Neuronal stem cell (in vitro differentiated cells): ENCODE measurements around the gene ADAM15.

Experiments used
- DNase-seq: peaks from one replicate; pipeline ENCODE4 v3.0.0-alpha.2; 2013; ENCODE audit warnings: low spot score
- H2AFZ ChIP-seq: one replicate; pipeline ENCODE4 v1.6.1; 2013; ENCODE audit warnings: mild to moderate bottlenecking, low read length, inconsistent platforms
- H2AK5ac ChIP-seq: 2 replicates; pipeline ENCODE4 v1.6.1; 2013; ENCODE audit warnings: low read depth, mild to moderate bottlenecking, inconsistent platforms, low read length, moderate library complexity, mixed read lengths
- H2BK120ac ChIP-seq: 2 replicates; pipeline ENCODE4 v1.6.1; 2013; ENCODE audit warnings: low read depth, mild to moderate bottlenecking, inconsistent platforms, low read length, moderate library complexity, mixed read lengths
- H2BK12ac ChIP-seq: one replicate; pipeline ENCODE4 v1.6.1; 2013; ENCODE audit warnings: low read length, inconsistent platforms
- H2BK15ac ChIP-seq: 2 replicates; pipeline ENCODE4 v1.6.1; 2013; ENCODE audit warnings: mild to moderate bottlenecking, low read length, inconsistent platforms, mixed read lengths
- H2BK5ac ChIP-seq: one replicate; pipeline ENCODE4 v1.6.1; 2013; ENCODE audit warnings: inconsistent platforms, mild to moderate bottlenecking, low read length, moderate library complexity
- H3K14ac ChIP-seq: one replicate; pipeline ENCODE4 v1.6.1; 2013; ENCODE audit warnings: low read length, inconsistent platforms
- H3K18ac ChIP-seq: 2 replicates; pipeline ENCODE4 v1.6.1; 2013; ENCODE audit warnings: low read length, inconsistent platforms
- H3K23ac ChIP-seq: 2 replicates; pipeline ENCODE4 v1.6.1; 2013; ENCODE audit warnings: low read depth, mild to moderate bottlenecking, mixed read lengths, low read length, inconsistent platforms; ENCODE audit not compliant: poor library complexity
- H3K27ac ChIP-seq: replicated peaks from 3 replicates; pipeline ENCODE4 v1.5.1; 2013; ENCODE audit warnings: low read length, inconsistent platforms
- H3K27me3 ChIP-seq, 3 experiments: 2 replicates each; pipeline ENCODE4 v1.6.1; 2013; ENCODE audit warnings: low read length in 3 of 3, mild to moderate bottlenecking in 2 of 3, inconsistent platforms in 1 of 3, low read depth in 1 of 3, mixed read lengths in 1 of 3, moderate library complexity in 1 of 3; ENCODE audit not compliant: control insufficient read depth in 3 of 3, insufficient read depth in 3 of 3
- H3K36me3 ChIP-seq, 2 donors: replicated peaks in 1 of 2; 2 replicates each; pipeline ENCODE4 v1.6.1; 2013; ENCODE audit warnings: low read length in 2 of 2; ENCODE audit not compliant: control insufficient read depth in 2 of 2, insufficient read depth in 2 of 2
- H3K4ac ChIP-seq: 2 replicates; pipeline ENCODE4 v1.6.1; 2013; ENCODE audit warnings: inconsistent platforms, mild to moderate bottlenecking, low read length, moderate library complexity
- H3K4me1 ChIP-seq, 2 donors: 1 replicate in 1 of 2; 2 replicates in 1 of 2; pipeline ENCODE4 v1.6.1; 2013; ENCODE audit warnings: low read length in 2 of 2, low read depth in 1 of 2; ENCODE audit not compliant: control insufficient read depth in 2 of 2, insufficient read depth in 1 of 2
- H3K4me2 ChIP-seq: one replicate; pipeline ENCODE4 v1.6.1; 2013; ENCODE audit warnings: mild to moderate bottlenecking, low read length, inconsistent platforms; ENCODE audit not compliant: insufficient read depth, poor library complexity, severe bottlenecking
- H3K4me3 ChIP-seq, 2 donors: 2 replicates each; pipeline ENCODE4 v1.5.1; 2013; ENCODE audit warnings: low read length in 2 of 2, mild to moderate bottlenecking in 2 of 2, inconsistent platforms in 1 of 2, moderate library complexity in 1 of 2
- H3K79me1 ChIP-seq: one replicate; pipeline ENCODE4 v1.6.1; 2013; ENCODE audit warnings: low read depth, mild to moderate bottlenecking, inconsistent platforms, low read length, moderate library complexity
- H3K9ac ChIP-seq: one replicate; pipeline ENCODE4 v1.6.1; 2013; ENCODE audit warnings: mild to moderate bottlenecking, low read depth, low read length, inconsistent platforms; ENCODE audit not compliant: poor library complexity
- H3K9me3 ChIP-seq, 2 donors: replicated peaks in 1 of 2; 2 replicates each; pipeline versions ENCODE3 to v1.6.1; 2013; ENCODE audit warnings: low read length in 2 of 2, mild to moderate bottlenecking in 2 of 2, inconsistent platforms in 1 of 2, low read depth in 1 of 2, mixed read lengths in 1 of 2, moderate library complexity in 1 of 2; ENCODE audit not compliant: control insufficient read depth in 2 of 2, insufficient read depth in 1 of 2
- H4K8ac ChIP-seq: one replicate; pipeline ENCODE4 v1.6.1; 2013; ENCODE audit warnings: low read depth, mild to moderate bottlenecking, inconsistent platforms, low read length, moderate library complexity
- H4K91ac ChIP-seq: one replicate; pipeline ENCODE4 v1.6.1; 2013; ENCODE audit warnings: low read length, low read depth, mild to moderate bottlenecking, inconsistent platforms; ENCODE audit not compliant: poor library complexity
- WGBS, 2 donors: extraction: QIAGEN DNeasy Blood & Tissue Kit; methylation state at CpG; one replicate each; pipeline ENCODE4 v1.1.7; 2013; ENCODE audit warnings: missing lambda C conversion rate in 2 of 2, mixed read lengths in 1 of 2; ENCODE audit not compliant: insufficient read length in 2 of 2, insufficient replicate concordance in 1 of 2; ENCODE audit errors: extremely low coverage in 2 of 2; 5-methylcytosine and 5-hydroxymethylcytosine counted together

Gene ADAM15

GRCh38 chr1:155007251-155007828, 43.8 kb upstream of the ADAM15 start:
- Histone ChIP-seq H3K9me3 (no peaks in the 10 kb centered on the region), H3K27ac (no peak overlapping the region), H3K79me1 (peaks cover 12% of the 10 kb centered on the region), H3K18ac (no peak overlapping the region), H2BK120ac (no peak overlapping the region), H4K8ac (peak overlapping the region; percentile 56), H2BK12ac (peak overlapping the region; percentile 26), H2BK5ac (no peak overlapping the region), H3K9ac (no peak overlapping the region), H3K4me2 (no peak overlapping the region), H3K27me3 (no peaks in the 10 kb centered on the region), H2AFZ (no peak overlapping the region), H3K23ac (peak overlapping the region; percentile 27), H3K4me3 (no peak overlapping the region), H3K36me3 (no peaks in the 10 kb centered on the region), H2BK15ac (no peak overlapping the region), H4K91ac (no peak overlapping the region), H3K14ac (no peak overlapping the region), H3K4ac (no peak overlapping the region), H2AK5ac (peak overlapping the region; percentile 86), H3K4me1 (peaks cover 17 to 37% of the 10 kb centered on the region in 2 donors)
- no CpG with 5 or more reads among the region's 6 CpGs for WGBS, 2 donors
- DNase-seq, result no peak

DNA sequence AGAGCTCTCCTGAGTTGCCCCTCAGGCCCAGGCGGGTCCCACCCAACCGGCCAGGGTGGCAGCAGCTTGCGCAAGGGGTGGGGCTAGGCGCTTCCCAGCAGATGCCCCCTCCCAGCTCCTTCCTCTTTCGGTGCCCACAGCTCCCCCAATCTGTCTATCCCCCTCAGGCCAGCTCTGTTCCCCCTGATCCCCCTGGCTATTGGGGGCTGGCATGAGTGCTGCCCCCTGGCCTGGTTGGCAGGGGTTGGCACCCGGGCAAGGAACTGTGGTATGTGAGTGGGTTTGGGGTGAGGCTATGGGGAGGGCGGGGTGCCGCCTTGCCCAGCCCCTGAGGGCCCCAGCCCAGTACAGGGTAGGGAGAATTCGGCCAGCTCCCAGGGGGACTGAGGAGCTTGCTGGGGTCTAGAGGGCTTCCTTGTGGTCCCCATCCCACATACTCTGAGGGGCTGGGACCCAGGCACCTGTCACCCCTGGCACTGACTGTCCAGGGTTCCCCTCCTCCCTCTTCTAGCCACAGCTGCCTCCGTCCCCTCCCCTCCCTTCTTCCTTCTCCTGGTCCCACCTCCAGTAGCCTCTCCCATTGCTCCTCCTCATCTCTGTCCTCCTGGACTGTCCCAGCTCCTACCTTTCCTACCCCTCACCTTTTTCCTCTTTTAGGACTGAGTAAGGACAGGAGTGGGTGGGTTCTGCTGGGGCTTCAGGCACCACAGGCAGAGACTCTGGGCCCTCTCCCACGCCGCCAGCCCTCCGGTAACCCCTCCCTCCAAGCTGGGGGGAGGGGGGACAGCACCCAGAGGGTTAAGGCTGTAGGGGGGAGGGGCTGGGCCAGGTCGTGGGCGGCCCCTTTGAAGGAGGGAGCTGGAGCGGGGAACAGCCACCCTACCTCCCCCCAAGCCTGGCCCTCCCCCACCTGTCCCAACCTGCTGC, 42.8 kb upstream of the ADAM15 start:
- H2BK12ac ChIP-seq, result no peak overlapping the region
- peaks cover 12% of the 10 kb centered on the region for H3K79me1 ChIP-seq
- WGBS, 2 donors, result no CpG with 5 or more reads among the region's 16 CpGs
- no peaks in the 10 kb centered on the region for H3K27me3 ChIP-seq
- peak overlapping the region; percentile 55 for H2BK5ac ChIP-seq
- peak overlapping the region; percentile 76 for H3K18ac ChIP-seq
- no peak overlapping the region for H2BK120ac ChIP-seq
- H2AK5ac ChIP-seq, result peak overlapping the region; percentile 86
- H2BK15ac ChIP-seq, result peak overlapping the region; percentile 51
- H3K23ac ChIP-seq, result no peak overlapping the region
- H3K4ac ChIP-seq, result peak overlapping the region; percentile 61
- H3K9me3 ChIP-seq, result no peaks in the 10 kb centered on the region
- H3K4me2 ChIP-seq, result no peak overlapping the region
- peaks cover 21 to 38% of the 10 kb centered on the region in 2 donors for H3K4me1 ChIP-seq
- H4K8ac ChIP-seq, result no peak overlapping the region
- H4K91ac ChIP-seq, result no peak overlapping the region
- H3K4me3 ChIP-seq, result no peak overlapping the region
- no peak for DNase-seq
- H3K36me3 ChIP-seq, result no peaks in the 10 kb centered on the region
- H3K9ac ChIP-seq, result no peak overlapping the region
- H2AFZ ChIP-seq, result no peak overlapping the region
- H3K14ac ChIP-seq, result no peak overlapping the region
- peak overlapping the region; percentile 8 for H3K27ac ChIP-seq

DNA sequence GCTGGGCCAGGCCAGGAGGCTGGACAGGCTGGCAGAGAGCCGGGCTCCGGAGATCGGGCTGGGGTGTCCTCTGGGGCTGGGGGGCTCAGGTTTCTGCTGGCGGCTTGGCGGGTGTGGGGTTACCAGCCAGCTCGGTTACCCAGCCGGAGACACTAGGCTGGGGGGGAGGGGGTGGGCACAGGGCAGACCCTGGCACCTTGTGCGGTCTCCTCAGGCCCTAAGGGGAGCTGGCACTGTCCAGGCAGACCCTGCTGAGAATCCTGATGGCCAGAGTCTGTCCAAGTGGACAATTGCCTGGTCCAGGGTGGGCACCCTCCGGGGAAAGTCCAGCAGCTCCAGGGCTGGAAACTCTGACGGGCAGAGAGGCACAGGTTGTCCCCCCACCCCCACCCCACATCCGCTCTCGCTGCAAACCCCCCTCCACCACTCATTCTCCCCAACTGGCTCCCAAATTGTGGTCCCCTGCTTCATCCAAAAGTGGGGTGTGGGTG, 41.9 kb upstream of the ADAM15 start:
- H2BK15ac ChIP-seq, result peak overlapping the region; percentile 30
- H4K8ac ChIP-seq, result no peak overlapping the region
- peak overlapping the region; percentile 86 for H2AK5ac ChIP-seq
- no peaks in the 10 kb centered on the region for H3K27me3 ChIP-seq
- H2BK120ac ChIP-seq, result no peak overlapping the region
- no peak overlapping the region for H3K4me2 ChIP-seq
- no CpG with 5 or more reads among the region's 12 CpGs for WGBS, 2 donors
- peaks cover 6% of the 10 kb centered on the region for H3K79me1 ChIP-seq
- peak overlapping the region; percentile 8 for H3K27ac ChIP-seq
- no peak overlapping the region for H3K23ac ChIP-seq
- no peak overlapping the region for H3K4ac ChIP-seq
- peak overlapping the region; percentile 3 for H3K9ac ChIP-seq
- no peak overlapping the region for H3K14ac ChIP-seq
- peaks cover 17 to 35% of the 10 kb centered on the region in 2 donors for H3K4me1 ChIP-seq
- no peak overlapping the region for H2AFZ ChIP-seq
- peak overlapping the region; percentile 50 for H2BK12ac ChIP-seq
- no peak for DNase-seq
- H3K36me3 ChIP-seq, result no peaks in the 10 kb centered on the region
- H3K4me3 ChIP-seq, result no peak overlapping the region
- peak overlapping the region; percentile 55 for H2BK5ac ChIP-seq
- peak overlapping the region; percentile 36 for H3K18ac ChIP-seq
- H3K9me3 ChIP-seq, result no peaks in the 10 kb centered on the region
- H4K91ac ChIP-seq, result no peak overlapping the region

DNA sequence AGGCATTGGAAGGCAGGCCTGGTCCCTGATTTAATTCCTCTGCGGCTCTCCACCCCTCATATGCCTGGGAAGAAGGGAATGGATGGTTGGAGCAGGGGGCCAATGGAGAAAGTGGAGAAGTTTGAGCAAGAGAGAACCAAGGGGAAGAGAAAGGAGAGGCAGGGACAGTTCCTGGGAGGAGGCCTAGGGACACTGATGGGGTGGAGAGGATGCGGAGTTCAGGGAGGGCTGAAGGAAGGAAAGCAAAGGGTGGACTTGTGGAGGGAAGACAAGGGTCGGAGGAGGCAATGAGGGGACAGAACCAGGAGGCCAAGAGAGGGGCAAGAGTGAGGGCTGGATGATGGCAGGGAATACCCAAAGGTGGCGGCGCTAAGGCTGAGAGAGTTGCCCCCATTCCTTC, 41.4 kb upstream of the ADAM15 start:
- Histone ChIP-seq H2BK120ac (peak overlapping the region; percentile 12), H3K9me3 (no peaks in the 10 kb centered on the region), H3K4me2 (no peak overlapping the region), H3K18ac (peak overlapping the region; percentile 7), H3K27ac (no peak overlapping the region), H2BK15ac (peak overlapping the region; percentile 30), H3K4me3 (no peak overlapping the region), H2AFZ (no peak overlapping the region), H4K91ac (no peak overlapping the region), H3K23ac (no peak overlapping the region), H3K14ac (no peak overlapping the region), H3K79me1 (peaks cover 4% of the 10 kb centered on the region), H3K4ac (no peak overlapping the region), H3K9ac (no peak overlapping the region), H4K8ac (no peak overlapping the region), H3K36me3 (peaks cover 0 to 2% of the 10 kb centered on the region in 2 donors), H2BK12ac (peak overlapping the region; percentile 69), H2BK5ac (no peak overlapping the region), H2AK5ac (peak overlapping the region; percentile 86), H3K27me3 (no peaks in the 10 kb centered on the region), H3K4me1 (peaks cover 14 to 31% of the 10 kb centered on the region in 2 donors)
- no peak for DNase-seq
- no CpG with 5 or more reads among the region's 5 CpGs for WGBS, 2 donors
